Left ventricle myocardium inferior (tissue), 1 donor: ENCODE data around the gene CYP17A1. TPM values are rescaled to one million over a fixed set of nuclear protein-coding genes. Genes with fewer than 3 reads are reported as not detected.

Source experiments
- DNase-seq: peaks from one replicate; pipeline ENCODE4 v3.0.0-alpha.2; 2020
- H3K27ac ChIP-seq: fragments of 200-600 bp; replicated peaks from 2 replicates; pipeline ENCODE4 v1.8.0; 2021
- H3K27me3 ChIP-seq: fragments of 200-600 bp; 2 replicates; pipeline ENCODE4 v1.8.0; 2021; ENCODE audit warnings: low read depth
- H3K36me3 ChIP-seq: fragments of 200-600 bp; 2 replicates; pipeline ENCODE4 v1.8.0; 2021
- H3K4me1 ChIP-seq: fragments of 200-600 bp; 2 replicates; pipeline ENCODE4 v1.8.0; 2021
- H3K4me3 ChIP-seq: fragments of 200-600 bp; 2 replicates; pipeline ENCODE4 v1.8.0; 2021; ENCODE audit warnings: mild to moderate bottlenecking, moderate library complexity
- H3K9me3 ChIP-seq: fragments of 200-600 bp; replicated peaks from 2 replicates; pipeline ENCODE4 v1.8.0; 2021
- intact Hi-C: fragments of 100-400 bp; cut with micrococcal nuclease; formaldehyde crosslinking; loops from one replicate; pipeline ENCODE4 v1.11.0; 2022
- total RNA-seq: library from RNA; stranded (reverse); fragmentation: NEBNext Ultra II Directional; extraction: Animal tissue kit (Norgen Biotek cat#: 25700); gene quantifications from one replicate; pipeline ENCODE4 v1.2.1, GENCODE V29; 2021
- TF ChIP-seq, protein P1 (sequence below): fragments of 200-600 bp; IDR thresholded peaks from 2 replicates; pipeline ENCODE4 v1.8.0; 2021; ENCODE audit warnings: antibody characterized with exemption, mild to moderate bottlenecking, borderline replicate concordance
- donor health status: DM: no; HTN: yes; CAD: no; lungs with severe emphysema.

Gene CYP17A1
- total RNA-seq, 1 donor from 2014 or later: not detected

DNA sequence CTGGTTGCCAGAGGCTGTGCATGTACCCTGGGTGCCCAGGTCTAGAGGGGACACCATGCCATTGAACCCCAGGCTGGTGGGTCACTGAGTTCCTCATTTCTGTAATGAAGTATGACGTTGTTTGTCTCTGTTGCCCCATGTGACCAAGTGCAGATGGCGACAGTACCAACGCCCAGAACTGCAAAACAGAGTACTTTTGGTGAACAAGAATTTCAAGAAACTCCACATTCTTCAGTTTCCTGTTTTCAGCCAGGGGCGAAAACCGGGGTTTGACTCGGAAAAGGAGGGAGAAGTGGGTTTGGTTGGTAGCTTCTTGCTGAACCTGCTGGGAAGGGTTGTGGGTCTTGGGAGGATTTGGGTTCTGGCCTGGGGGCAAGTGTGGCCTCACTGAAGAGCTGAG is 18.2 kb downstream of the CYP17A1 start:
- Histone ChIP-seq H3K4me1 (peaks cover 48% of the 10 kb centered on the region), H3K9me3 (no peaks in the 10 kb centered on the region), H3K27me3 (no peaks in the 10 kb centered on the region), H3K4me3 (no peak overlapping the region), H3K36me3 (peaks cover 2% of the 10 kb centered on the region), H3K27ac (peak overlapping the region; percentile 57)
- intact Hi-C loops: no loop called here
- DNase-seq: no peak
- TF ChIP-seq, protein P1, sequence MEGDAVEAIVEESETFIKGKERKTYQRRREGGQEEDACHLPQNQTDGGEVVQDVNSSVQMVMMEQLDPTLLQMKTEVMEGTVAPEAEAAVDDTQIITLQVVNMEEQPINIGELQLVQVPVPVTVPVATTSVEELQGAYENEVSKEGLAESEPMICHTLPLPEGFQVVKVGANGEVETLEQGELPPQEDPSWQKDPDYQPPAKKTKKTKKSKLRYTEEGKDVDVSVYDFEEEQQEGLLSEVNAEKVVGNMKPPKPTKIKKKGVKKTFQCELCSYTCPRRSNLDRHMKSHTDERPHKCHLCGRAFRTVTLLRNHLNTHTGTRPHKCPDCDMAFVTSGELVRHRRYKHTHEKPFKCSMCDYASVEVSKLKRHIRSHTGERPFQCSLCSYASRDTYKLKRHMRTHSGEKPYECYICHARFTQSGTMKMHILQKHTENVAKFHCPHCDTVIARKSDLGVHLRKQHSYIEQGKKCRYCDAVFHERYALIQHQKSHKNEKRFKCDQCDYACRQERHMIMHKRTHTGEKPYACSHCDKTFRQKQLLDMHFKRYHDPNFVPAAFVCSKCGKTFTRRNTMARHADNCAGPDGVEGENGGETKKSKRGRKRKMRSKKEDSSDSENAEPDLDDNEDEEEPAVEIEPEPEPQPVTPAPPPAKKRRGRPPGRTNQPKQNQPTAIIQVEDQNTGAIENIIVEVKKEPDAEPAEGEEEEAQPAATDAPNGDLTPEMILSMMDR: no peak

DNA sequence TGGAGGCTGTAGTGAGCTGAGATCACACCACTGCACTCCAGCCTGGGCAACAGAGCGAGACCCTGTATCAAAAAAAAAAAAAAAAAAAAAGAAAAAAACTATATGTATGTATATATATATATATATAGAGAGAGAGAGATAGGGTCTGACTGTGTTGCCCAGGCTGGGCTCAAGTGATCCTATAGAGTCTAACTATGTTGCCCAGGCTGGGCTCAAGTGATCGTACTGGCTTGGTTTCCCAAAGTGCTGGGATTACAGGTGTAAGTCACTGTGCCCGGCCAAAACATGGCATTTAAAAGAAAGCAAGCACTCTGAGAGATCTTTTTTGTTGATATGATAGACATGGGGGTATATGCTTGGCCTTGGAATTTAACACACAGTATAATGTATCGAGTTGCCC is 20.0 kb downstream of the CYP17A1 start:
- no peaks in the 10 kb centered on the region for H3K27me3 ChIP-seq
- no peak overlapping the region for H3K4me3 ChIP-seq
- peaks cover 21% of the 10 kb centered on the region for H3K36me3 ChIP-seq
- peak overlapping the region; percentile 92 for H3K27ac ChIP-seq
- intact Hi-C loops: no loop called here
- DNase-seq: no peak
- no peaks in the 10 kb centered on the region for H3K9me3 ChIP-seq
- peaks cover 67% of the 10 kb centered on the region for H3K4me1 ChIP-seq
- TF ChIP-seq, protein P1: no peak

DNA sequence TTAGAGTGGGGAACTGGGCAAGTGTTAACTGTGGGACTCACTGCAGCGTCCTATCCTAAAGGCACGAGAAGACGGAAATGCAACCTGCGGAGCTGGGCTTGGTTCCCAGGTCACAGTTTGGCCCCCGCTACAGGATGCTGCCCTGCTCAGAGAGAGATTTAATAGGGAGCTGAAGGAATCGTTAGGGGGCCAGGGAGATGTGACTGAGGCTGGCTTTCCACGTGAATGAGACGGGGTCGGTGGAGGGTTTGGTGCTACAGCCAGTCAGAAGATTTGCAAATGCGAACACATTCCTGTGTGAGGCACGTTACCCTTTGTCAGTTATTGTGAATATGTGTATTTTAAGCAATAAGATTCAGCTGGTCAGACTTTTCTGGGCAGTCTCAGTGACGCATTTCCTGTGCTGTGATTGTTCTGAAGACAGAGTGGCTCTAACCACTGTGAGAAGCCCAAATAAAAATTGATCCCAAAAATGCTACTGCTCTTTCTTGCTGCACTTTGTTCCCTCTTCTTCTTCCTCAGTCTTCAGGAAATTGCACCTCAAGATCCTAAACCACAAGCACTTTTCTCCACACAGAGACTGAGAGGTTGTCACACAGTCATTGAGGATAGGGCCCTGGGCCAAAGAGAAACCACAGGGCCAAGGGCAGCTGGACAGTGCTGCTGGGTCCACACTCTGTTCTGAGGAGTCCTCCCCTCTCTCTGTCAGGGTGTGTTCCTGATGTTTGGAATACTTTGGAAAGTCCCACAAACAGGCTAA is 21.2 kb downstream of the CYP17A1 start:
- TF ChIP-seq, protein P1: no peak
- peak; percentile 43 for DNase-seq
- intact Hi-C loops: no loop called here
- Histone ChIP-seq H3K4me1 (peaks cover 71% of the 10 kb centered on the region), H3K36me3 (peaks cover 33% of the 10 kb centered on the region), H3K4me3 (peak overlapping the region; percentile 12), H3K27me3 (no peaks in the 10 kb centered on the region), H3K9me3 (no peaks in the 10 kb centered on the region), H3K27ac (peak overlapping the region; percentile 92)

DNA sequence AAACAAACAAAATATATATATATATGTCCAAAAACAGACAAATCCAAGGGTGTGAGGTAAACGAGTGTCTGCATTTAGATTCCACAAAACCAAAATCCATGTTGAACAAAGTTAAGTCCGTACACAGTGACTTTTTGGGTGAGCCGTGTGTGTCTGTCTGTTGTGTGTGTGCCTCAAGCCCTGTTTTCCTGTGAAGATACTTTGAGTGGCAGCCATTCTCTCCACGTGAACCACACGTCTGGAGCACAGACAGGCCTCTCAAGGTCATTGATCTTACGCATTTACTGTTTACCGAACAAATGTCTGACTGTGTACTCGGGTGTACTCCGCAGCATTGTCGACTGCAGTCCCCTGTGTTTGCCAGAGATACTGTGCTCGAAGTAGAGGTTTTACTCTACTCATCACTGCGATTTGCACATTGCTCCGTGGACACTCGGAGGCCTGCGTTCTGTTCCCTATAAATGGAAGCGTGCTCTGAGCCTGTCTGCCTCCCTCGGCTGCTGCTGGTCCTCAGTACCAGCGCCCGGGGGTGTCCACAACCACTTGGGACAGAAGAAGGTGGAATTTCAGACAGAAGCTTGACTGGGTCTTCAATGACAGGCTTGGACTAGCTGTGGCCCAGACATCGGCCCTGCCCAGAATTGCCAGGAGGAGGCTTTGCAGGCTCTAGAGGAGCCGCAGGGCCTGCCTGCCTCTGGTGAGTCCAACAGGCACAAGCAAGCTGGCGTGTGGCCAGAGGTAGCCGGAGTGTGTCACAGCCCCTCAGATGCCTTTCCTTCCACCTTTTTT is 22.1 kb downstream of the CYP17A1 start:
- Histone ChIP-seq H3K4me1 (peaks cover 71% of the 10 kb centered on the region), H3K27me3 (no peaks in the 10 kb centered on the region), H3K9me3 (no peaks in the 10 kb centered on the region), H3K36me3 (peaks cover 39% of the 10 kb centered on the region), H3K27ac (peak overlapping the region; percentile 92), H3K4me3 (peak overlapping the region; percentile 12)
- TF ChIP-seq, protein P1: no peak
- DNase-seq: peak; percentile 80
- intact Hi-C loops: no loop called here

DNA sequence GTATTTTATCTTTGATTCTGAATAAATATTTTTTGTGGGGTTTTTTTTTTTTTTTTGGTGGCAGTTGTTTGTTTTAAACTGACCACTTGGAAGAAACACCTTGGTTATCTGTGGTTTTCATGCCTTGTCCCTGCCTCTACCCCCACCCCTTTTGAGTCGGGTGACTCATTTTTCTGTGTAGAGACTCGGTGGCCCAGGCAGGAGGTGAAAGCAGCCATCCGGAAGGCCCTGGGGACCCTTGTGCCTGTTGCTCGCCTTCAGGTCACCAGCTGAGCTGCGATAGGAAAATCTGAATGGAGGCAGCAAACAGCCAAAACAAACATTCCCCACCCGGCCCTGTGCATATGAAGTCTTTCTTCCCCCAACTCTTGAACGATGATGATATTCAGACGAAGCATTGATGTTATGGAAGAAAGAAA is 22.8 kb downstream of the CYP17A1 start:
- Histone ChIP-seq H3K4me3 (no peak overlapping the region), H3K4me1 (peaks cover 70% of the 10 kb centered on the region), H3K27ac (peak overlapping the region; percentile 92), H3K27me3 (no peaks in the 10 kb centered on the region), H3K36me3 (peaks cover 45% of the 10 kb centered on the region), H3K9me3 (no peaks in the 10 kb centered on the region)
- intact Hi-C loops: no loop called here
- TF ChIP-seq, protein P1: no peak
- peak; percentile 70 for DNase-seq
